Measurements from ENCODE around the gene BEAN1. TPM values are rescaled to one million over a fixed set of nuclear protein-coding genes. Genes with fewer than 3 reads are reported as not detected.

Gene BEAN1
- total RNA-seq, 1 experiment from 2014 or later, result not detected

DNA sequence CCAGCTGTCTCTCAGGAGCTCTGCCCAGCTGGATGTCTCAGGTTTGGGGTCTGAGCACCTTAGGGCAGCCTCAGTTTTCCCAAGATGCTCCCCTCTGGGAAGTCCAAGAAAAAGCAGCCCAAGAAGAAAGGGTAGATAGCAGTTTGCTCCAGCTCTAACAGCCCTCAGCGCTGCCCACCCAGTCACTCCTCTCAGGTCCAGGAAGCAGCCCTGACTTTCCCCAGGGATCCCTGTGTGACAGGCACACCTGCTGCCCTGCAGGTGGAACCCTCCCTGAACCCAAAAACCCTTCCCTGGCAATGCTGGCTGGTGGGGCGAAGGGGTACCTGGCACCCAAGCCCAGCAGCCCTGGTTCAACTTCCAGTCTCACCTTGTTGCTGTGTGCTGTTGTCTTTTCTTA lies 48.1 kb downstream of the BEAN1 start:
- Mint-ChIP-seq H3K27me3 (ENCODE audit: low read depth) (peaks cover 8% of the 10 kb centered on the region; the same call in 1 of the 2 replicates), H3K9me3 (no peaks in the 10 kb centered on the region), H3K4me1 (peaks cover 30% of the 10 kb centered on the region), H3K4me3 (no peak overlapping the region), H3K36me3 (no peaks in the 10 kb centered on the region), H3K27ac (no peak overlapping the region)
- DNase-seq (ENCODE audit: low spot score), result no peak
- ChIA-PET POLR2A (no interaction called here), CTCF (interaction anchor here (2.1 to 4.0 kb wide), 3 partner anchors 32 to 69 kb away, joined by 10 to 14 read pairs (median 14); no protein-coding TSS in a partner anchor)
- TF ChIP-seq RORB (CRISPR knock-in tag; IDR thresholded peaks at IDR 0.05) (no peak), SOX15 (CRISPR knock-in tag; IDR thresholded peaks at IDR 0.05) (no peak), IRF2 (CRISPR knock-in tag; IDR thresholded peaks at IDR 0.05; ENCODE audit: borderline replicate concordance, low read depth) (no peak), CREM (CRISPR knock-in tag; IDR thresholded peaks at IDR 0.05) (no peak), NR3C1 (CRISPR knock-in tag; conservative IDR thresholded peaks at IDR 0.05; ENCODE audit: low read depth) (no peak), JUN (CRISPR knock-in tag; IDR thresholded peaks at IDR 0.05) (no peak)
- TF ChIP-seq, protein P1, sequence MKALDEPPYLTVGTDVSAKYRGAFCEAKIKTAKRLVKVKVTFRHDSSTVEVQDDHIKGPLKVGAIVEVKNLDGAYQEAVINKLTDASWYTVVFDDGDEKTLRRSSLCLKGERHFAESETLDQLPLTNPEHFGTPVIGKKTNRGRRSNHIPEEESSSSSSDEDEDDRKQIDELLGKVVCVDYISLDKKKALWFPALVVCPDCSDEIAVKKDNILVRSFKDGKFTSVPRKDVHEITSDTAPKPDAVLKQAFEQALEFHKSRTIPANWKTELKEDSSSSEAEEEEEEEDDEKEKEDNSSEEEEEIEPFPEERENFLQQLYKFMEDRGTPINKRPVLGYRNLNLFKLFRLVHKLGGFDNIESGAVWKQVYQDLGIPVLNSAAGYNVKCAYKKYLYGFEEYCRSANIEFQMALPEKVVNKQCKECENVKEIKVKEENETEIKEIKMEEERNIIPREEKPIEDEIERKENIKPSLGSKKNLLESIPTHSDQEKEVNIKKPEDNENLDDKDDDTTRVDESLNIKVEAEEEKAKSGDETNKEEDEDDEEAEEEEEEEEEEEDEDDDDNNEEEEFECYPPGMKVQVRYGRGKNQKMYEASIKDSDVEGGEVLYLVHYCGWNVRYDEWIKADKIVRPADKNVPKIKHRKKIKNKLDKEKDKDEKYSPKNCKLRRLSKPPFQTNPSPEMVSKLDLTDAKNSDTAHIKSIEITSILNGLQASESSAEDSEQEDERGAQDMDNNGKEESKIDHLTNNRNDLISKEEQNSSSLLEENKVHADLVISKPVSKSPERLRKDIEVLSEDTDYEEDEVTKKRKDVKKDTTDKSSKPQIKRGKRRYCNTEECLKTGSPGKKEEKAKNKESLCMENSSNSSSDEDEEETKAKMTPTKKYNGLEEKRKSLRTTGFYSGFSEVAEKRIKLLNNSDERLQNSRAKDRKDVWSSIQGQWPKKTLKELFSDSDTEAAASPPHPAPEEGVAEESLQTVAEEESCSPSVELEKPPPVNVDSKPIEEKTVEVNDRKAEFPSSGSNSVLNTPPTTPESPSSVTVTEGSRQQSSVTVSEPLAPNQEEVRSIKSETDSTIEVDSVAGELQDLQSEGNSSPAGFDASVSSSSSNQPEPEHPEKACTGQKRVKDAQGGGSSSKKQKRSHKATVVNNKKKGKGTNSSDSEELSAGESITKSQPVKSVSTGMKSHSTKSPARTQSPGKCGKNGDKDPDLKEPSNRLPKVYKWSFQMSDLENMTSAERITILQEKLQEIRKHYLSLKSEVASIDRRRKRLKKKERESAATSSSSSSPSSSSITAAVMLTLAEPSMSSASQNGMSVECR (CRISPR knock-in tag; IDR thresholded peaks at IDR 0.05; ENCODE audit: borderline replicate concordance), result no peak
- no peak for ATAC-seq

DNA sequence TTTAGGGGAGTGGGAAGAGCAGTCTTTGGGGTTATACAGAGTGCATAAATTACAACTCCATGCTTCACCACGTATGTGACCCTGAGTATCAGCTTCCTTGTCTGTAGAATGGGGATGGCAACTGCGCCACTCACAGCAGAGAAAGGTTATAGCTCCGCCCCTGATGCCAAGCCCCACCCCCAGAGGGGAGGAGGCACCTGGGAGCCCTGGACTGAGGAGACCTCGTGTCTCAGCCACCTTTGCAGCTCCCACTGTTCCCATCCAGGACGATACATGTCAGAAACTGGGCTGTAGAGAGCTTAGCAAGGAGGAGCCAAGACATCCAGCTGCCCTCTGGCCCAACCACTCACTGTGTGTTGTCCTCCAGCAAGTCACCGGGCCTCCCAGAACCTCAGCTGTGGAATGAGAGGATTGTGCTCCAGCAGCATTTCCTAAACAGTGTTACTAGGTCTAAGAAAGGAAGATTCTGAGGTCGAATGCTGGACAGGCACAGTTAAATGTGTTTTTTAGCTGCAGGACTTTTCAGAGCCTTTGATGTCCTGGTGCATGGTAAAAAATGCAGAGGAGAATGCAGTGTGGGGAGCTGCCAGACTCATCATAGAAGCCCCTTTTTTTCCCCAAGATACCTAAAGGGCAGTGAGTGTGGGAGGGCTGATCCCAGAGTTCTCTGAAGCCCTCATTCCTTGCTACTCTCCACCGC lies 49.4 kb downstream of the BEAN1 start:
- H3K4me3 Mint-ChIP-seq, result no peak overlapping the region
- H3K36me3 Mint-ChIP-seq, result no peaks in the 10 kb centered on the region
- DNase-seq (ENCODE audit: low spot score) (peak; percentile 70), ATAC-seq (peak; percentile 50)
- ChIA-PET POLR2A (interaction anchor here (1.0 kb wide), 2 partner anchors 49 to 70 kb away, joined by 3 to 4 read pairs; partner anchors contain the start of gene BEAN1), CTCF (interaction anchor here (0.8 to 4.0 kb wide), 11 partner anchors 11 to 132 kb away, joined by 3 to 44 read pairs (median 7); partner anchors contain the start of gene BEAN1)
- H3K27ac Mint-ChIP-seq, result no peak overlapping the region
- H3K4me1 Mint-ChIP-seq, result peaks cover 30% of the 10 kb centered on the region
- TF ChIP-seq, protein P2, sequence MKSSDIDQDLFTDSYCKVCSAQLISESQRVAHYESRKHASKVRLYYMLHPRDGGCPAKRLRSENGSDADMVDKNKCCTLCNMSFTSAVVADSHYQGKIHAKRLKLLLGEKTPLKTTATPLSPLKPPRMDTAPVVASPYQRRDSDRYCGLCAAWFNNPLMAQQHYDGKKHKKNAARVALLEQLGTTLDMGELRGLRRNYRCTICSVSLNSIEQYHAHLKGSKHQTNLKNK (CRISPR knock-in tag; IDR thresholded peaks at IDR 0.05), result no peak
- TF ChIP-seq GTF2I (CRISPR knock-in tag; conservative IDR thresholded peaks at IDR 0.05) (peak; percentile 63; the same call in 1 of the 2 replicates), HMGA2 (CRISPR knock-in tag; IDR thresholded peaks at IDR 0.05) (no peak)
- H3K27me3 Mint-ChIP-seq (ENCODE audit: low read depth), result peaks cover 8% of the 10 kb centered on the region
- no peaks in the 10 kb centered on the region for H3K9me3 Mint-ChIP-seq

DNA sequence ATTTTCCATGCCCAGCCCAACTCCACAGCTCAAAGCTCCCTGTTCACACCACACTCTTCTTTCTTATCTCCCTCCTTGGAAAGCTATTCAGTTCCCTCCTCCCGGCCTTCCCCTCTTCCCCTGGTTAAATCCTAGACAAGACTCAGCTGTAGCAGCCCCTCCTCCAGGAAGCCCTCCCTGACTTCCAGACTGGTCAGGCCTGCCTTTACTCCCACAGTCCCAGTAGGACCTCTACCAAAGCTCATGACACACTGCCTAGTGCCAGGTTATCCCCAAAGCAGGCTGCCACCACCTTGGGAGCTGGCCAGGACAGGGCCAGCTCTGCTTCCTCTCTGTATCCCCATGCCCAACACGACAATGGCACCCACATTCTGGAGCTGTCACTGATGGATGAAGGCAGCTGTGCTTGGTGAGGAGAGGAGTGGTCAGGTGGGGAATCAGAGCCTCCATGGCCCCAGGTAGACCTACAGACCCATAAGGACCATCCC lies 50.0 kb downstream of the BEAN1 start:
- ChIA-PET CTCF (interaction anchor here (0.6 to 4.0 kb wide), 15 partner anchors 8 to 135 kb away, joined by 3 to 44 read pairs (median 5); partner anchors contain the start of gene BEAN1), POLR2A (interaction anchor here (1.0 kb wide), 1 partner anchor 50 kb away, joined by 3 read pairs; the partner anchor contains the start of gene BEAN1)
- H3K27me3 Mint-ChIP-seq (ENCODE audit: low read depth), result peaks cover 8% of the 10 kb centered on the region
- no peak for DNase-seq (ENCODE audit: low spot score)
- no peak overlapping the region for H3K4me3 Mint-ChIP-seq
- no peaks in the 10 kb centered on the region for H3K36me3 Mint-ChIP-seq
- no peak overlapping the region for H3K27ac Mint-ChIP-seq
- H3K9me3 Mint-ChIP-seq, result no peaks in the 10 kb centered on the region
- H3K4me1 Mint-ChIP-seq, result peaks cover 30% of the 10 kb centered on the region
- ATAC-seq, result no peak
- TF ChIP-seq, protein P3, sequence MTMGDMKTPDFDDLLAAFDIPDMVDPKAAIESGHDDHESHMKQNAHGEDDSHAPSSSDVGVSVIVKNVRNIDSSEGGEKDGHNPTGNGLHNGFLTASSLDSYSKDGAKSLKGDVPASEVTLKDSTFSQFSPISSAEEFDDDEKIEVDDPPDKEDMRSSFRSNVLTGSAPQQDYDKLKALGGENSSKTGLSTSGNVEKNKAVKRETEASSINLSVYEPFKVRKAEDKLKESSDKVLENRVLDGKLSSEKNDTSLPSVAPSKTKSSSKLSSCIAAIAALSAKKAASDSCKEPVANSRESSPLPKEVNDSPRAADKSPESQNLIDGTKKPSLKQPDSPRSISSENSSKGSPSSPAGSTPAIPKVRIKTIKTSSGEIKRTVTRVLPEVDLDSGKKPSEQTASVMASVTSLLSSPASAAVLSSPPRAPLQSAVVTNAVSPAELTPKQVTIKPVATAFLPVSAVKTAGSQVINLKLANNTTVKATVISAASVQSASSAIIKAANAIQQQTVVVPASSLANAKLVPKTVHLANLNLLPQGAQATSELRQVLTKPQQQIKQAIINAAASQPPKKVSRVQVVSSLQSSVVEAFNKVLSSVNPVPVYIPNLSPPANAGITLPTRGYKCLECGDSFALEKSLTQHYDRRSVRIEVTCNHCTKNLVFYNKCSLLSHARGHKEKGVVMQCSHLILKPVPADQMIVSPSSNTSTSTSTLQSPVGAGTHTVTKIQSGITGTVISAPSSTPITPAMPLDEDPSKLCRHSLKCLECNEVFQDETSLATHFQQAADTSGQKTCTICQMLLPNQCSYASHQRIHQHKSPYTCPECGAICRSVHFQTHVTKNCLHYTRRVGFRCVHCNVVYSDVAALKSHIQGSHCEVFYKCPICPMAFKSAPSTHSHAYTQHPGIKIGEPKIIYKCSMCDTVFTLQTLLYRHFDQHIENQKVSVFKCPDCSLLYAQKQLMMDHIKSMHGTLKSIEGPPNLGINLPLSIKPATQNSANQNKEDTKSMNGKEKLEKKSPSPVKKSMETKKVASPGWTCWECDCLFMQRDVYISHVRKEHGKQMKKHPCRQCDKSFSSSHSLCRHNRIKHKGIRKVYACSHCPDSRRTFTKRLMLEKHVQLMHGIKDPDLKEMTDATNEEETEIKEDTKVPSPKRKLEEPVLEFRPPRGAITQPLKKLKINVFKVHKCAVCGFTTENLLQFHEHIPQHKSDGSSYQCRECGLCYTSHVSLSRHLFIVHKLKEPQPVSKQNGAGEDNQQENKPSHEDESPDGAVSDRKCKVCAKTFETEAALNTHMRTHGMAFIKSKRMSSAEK (CRISPR knock-in tag; IDR thresholded peaks at IDR 0.05; ENCODE audit: borderline replicate concordance), result no peak
- TF ChIP-seq, protein P4, sequence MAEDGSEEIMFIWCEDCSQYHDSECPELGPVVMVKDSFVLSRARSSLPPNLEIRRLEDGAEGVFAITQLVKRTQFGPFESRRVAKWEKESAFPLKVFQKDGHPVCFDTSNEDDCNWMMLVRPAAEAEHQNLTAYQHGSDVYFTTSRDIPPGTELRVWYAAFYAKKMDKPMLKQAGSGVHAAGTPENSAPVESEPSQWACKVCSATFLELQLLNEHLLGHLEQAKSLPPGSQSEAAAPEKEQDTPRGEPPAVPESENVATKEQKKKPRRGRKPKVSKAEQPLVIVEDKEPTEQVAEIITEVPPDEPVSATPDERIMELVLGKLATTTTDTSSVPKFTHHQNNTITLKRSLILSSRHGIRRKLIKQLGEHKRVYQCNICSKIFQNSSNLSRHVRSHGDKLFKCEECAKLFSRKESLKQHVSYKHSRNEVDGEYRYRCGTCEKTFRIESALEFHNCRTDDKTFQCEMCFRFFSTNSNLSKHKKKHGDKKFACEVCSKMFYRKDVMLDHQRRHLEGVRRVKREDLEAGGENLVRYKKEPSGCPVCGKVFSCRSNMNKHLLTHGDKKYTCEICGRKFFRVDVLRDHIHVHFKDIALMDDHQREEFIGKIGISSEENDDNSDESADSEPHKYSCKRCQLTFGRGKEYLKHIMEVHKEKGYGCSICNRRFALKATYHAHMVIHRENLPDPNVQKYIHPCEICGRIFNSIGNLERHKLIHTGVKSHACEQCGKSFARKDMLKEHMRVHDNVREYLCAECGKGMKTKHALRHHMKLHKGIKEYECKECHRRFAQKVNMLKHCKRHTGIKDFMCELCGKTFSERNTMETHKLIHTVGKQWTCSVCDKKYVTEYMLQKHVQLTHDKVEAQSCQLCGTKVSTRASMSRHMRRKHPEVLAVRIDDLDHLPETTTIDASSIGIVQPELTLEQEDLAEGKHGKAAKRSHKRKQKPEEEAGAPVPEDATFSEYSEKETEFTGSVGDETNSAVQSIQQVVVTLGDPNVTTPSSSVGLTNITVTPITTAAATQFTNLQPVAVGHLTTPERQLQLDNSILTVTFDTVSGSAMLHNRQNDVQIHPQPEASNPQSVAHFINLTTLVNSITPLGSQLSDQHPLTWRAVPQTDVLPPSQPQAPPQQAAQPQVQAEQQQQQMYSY (CRISPR knock-in tag; IDR thresholded peaks at IDR 0.05), result no peak
- TF ChIP-seq, protein P5, sequence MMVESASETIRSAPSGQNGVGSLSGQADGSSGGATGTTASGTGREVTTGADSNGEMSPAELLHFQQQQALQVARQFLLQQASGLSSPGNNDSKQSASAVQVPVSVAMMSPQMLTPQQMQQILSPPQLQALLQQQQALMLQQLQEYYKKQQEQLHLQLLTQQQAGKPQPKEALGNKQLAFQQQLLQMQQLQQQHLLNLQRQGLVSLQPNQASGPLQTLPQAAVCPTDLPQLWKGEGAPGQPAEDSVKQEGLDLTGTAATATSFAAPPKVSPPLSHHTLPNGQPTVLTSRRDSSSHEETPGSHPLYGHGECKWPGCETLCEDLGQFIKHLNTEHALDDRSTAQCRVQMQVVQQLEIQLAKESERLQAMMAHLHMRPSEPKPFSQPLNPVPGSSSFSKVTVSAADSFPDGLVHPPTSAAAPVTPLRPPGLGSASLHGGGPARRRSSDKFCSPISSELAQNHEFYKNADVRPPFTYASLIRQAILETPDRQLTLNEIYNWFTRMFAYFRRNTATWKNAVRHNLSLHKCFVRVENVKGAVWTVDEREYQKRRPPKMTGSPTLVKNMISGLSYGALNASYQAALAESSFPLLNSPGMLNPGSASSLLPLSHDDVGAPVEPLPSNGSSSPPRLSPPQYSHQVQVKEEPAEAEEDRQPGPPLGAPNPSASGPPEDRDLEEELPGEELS (CRISPR knock-in tag; IDR thresholded peaks at IDR 0.05), result no peak
- TF ChIP-seq ELF4 (CRISPR knock-in tag; IDR thresholded peaks at IDR 0.05; ENCODE audit: low read depth), result no peak
- TF ChIP-seq ZNF423 (CRISPR knock-in tag; IDR thresholded peaks at IDR 0.05), result no peak
- TF ChIP-seq ETV6 (CRISPR knock-in tag; IDR thresholded peaks at IDR 0.05), result no peak

Data from WTC11 (cell line).